Endodermal cell (in vitro differentiated cells): ENCODE data around the gene COL23A1. TPM values are rescaled to one million over a fixed set of nuclear protein-coding genes. Genes with fewer than 3 reads are reported as not detected.

ENCODE experiments used
- DNase-seq: peaks from one replicate; pipeline ENCODE4 v3.0.0-alpha.2; 2017
- H3K27ac ChIP-seq: 2 replicates; pipeline ENCODE4 v1.5.1; 2013; ENCODE audit warnings: mild to moderate bottlenecking, low read depth, low read length, moderate library complexity
- H3K27me3 ChIP-seq: 2 replicates; pipeline ENCODE4 v1.6.1; 2013; ENCODE audit warnings: mild to moderate bottlenecking, low read length, moderate library complexity; ENCODE audit not compliant: insufficient read depth, control insufficient read depth, poor library complexity, severe bottlenecking
- H3K36me3 ChIP-seq: 2 replicates; pipeline ENCODE4 v1.7.0; 2013; ENCODE audit warnings: mild to moderate bottlenecking, low read length, moderate library complexity; ENCODE audit not compliant: control insufficient read depth, insufficient read depth
- H3K4me1 ChIP-seq: one replicate; pipeline ENCODE4 v1.7.0; 2013; ENCODE audit warnings: low read length; ENCODE audit not compliant: control insufficient read depth, insufficient read depth
- H3K4me3 ChIP-seq: 2 replicates; pipeline ENCODE4 v1.5.1; 2013; ENCODE audit warnings: mild to moderate bottlenecking, low read length, moderate library complexity
- H3K9ac ChIP-seq: 2 replicates; pipeline ENCODE4 v1.6.1; 2013; ENCODE audit warnings: mild to moderate bottlenecking, low read length, moderate library complexity; ENCODE audit not compliant: poor library complexity, severe bottlenecking; ENCODE audit errors: extremely low read depth
- H3K9me3 ChIP-seq: 2 replicates; pipeline ENCODE4 v1.6.1; 2013; ENCODE audit warnings: mild to moderate bottlenecking, low read length, moderate library complexity; ENCODE audit not compliant: control insufficient read depth
- H3K27ac Mint-ChIP-seq: 2 replicates; pipeline ENCODE4 v1.8.0; 2020; ENCODE audit warnings: mixed read lengths
- H3K27me3 Mint-ChIP-seq: 2 replicates; pipeline ENCODE4 v1.8.0; 2021; ENCODE audit warnings: mild to moderate bottlenecking, mixed read lengths; ENCODE audit not compliant: insufficient read depth
- H3K36me3 Mint-ChIP-seq: 2 replicates; pipeline ENCODE4 v1.8.0; 2020; ENCODE audit warnings: low read depth, mixed read lengths
- H3K4me1 Mint-ChIP-seq: 2 replicates; pipeline ENCODE4 v1.8.0; 2020; ENCODE audit warnings: mixed read lengths
- H3K4me3 Mint-ChIP-seq: 2 replicates; pipeline ENCODE4 v1.8.0; 2020; ENCODE audit warnings: mild to moderate bottlenecking, moderate library complexity, mixed read lengths
- H3K9me3 Mint-ChIP-seq: 2 replicates; pipeline ENCODE4 v1.8.0; 2020; ENCODE audit warnings: mild to moderate bottlenecking, mixed read lengths
- WGBS, 2 experiments: methylation state at CpG; one replicate each; pipeline versions ENCODE4 v1.1.5 to v1.1.7; 2013; ENCODE audit warnings: missing lambda C conversion rate in 2 of 2, mixed read lengths in 1 of 2; ENCODE audit not compliant: insufficient coverage in 1 of 2, insufficient read length in 1 of 2; 5-methylcytosine and 5-hydroxymethylcytosine counted together
- total RNA-seq, 2 donors: library from RNA; stranded (reverse); fragmentation: NEBNext Ultra II Directional in 1 of 2; extraction: Animal tissue kit (Norgen Biotek cat#: 25700) in 1 of 2; gene quantifications; 2 replicates in 1 of 2; 3 replicates in 1 of 2; pipeline ENCODE4 v1.2.1, GENCODE V29; 2021
- TF ChIP-seq, protein P1 (sequence below): fragments of 200-600 bp; sonication (generic); conservative IDR thresholded peaks from 2 replicates; pipeline ENCODE4 v1.5.0; 2021; ENCODE audit warnings: antibody characterized with exemption, mild to moderate bottlenecking

The COL23A1 gene
- total RNA-seq, 2 donors from 2014 or later, result 50.2 to 71.3 TPM

DNA sequence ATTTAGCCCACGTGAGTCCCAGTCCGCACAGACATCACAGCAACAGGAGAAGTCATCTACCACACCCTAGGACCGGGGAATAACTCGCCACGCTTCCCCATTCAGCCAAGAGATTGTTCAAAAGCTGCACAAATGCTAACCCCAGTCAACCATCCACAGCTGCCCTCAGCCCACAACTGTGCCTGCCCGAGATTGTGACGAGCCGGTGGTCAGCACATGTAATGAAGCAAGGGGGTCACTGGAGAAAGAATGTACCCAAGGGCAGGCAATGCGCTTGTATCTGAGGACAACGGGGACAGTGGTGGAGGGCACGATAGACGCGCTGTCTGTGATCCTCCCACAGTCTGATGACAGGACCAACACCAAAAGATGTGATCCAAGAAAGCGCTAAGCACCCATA is 67.8 kb downstream of the COL23A1 start:
- H3K27me3 Mint-ChIP-seq, result no peaks in the 10 kb centered on the region
- Histone ChIP-seq H3K9me3 (peaks cover 13% of the 10 kb centered on the region), H3K36me3 (no peaks in the 10 kb centered on the region), H3K27me3 (no peaks in the 10 kb centered on the region), H3K27ac (no peak overlapping the region), H3K4me1 (peaks cover 13% of the 10 kb centered on the region), H3K9ac (no peak overlapping the region), H3K4me3 (no peak overlapping the region)
- H3K27ac Mint-ChIP-seq, result no peak overlapping the region
- H3K4me1 Mint-ChIP-seq, result peaks cover 13% of the 10 kb centered on the region
- no peak overlapping the region for H3K4me3 Mint-ChIP-seq
- peaks cover 25% of the 10 kb centered on the region for H3K9me3 Mint-ChIP-seq
- H3K36me3 Mint-ChIP-seq, result peaks cover 43% of the 10 kb centered on the region
- DNase-seq, result peak; percentile 1
- TF ChIP-seq, protein P1, sequence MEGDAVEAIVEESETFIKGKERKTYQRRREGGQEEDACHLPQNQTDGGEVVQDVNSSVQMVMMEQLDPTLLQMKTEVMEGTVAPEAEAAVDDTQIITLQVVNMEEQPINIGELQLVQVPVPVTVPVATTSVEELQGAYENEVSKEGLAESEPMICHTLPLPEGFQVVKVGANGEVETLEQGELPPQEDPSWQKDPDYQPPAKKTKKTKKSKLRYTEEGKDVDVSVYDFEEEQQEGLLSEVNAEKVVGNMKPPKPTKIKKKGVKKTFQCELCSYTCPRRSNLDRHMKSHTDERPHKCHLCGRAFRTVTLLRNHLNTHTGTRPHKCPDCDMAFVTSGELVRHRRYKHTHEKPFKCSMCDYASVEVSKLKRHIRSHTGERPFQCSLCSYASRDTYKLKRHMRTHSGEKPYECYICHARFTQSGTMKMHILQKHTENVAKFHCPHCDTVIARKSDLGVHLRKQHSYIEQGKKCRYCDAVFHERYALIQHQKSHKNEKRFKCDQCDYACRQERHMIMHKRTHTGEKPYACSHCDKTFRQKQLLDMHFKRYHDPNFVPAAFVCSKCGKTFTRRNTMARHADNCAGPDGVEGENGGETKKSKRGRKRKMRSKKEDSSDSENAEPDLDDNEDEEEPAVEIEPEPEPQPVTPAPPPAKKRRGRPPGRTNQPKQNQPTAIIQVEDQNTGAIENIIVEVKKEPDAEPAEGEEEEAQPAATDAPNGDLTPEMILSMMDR, result no peak
- WGBS, 2 experiments, result 91 to 95% methylated on average over 10 to 14 of the region's 14 CpGs

DNA sequence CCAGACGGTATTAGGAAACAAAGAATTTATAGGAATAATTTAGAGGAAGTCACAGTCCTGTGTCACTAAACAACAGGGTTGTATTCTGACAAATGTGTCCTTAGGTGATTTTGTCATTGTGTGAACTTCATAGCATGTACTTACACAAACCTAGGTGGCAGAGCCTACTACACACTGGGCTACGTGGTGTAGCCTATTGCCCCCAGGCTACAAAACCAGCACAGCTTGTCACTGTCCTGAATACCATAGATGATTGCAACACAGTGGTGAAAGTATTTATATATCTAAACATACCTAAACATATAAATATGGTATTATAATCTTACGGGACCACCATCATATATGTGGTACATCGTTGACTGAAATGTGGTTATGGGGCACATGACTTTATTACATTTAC is 69.3 kb downstream of the COL23A1 start:
- Histone ChIP-seq H3K27ac (no peak overlapping the region), H3K4me1 (no peaks in the 10 kb centered on the region), H3K9ac (no peak overlapping the region), H3K4me3 (no peak overlapping the region), H3K27me3 (no peaks in the 10 kb centered on the region), H3K36me3 (no peaks in the 10 kb centered on the region), H3K9me3 (peaks cover 13% of the 10 kb centered on the region)
- Mint-ChIP-seq H3K4me1 (no peaks in the 10 kb centered on the region), H3K27me3 (no peaks in the 10 kb centered on the region), H3K9me3 (peaks cover 28% of the 10 kb centered on the region), H3K36me3 (peaks cover 51% of the 10 kb centered on the region), H3K27ac (no peak overlapping the region), H3K4me3 (no peak overlapping the region)
- TF ChIP-seq, protein P1, result no peak
- DNase-seq, result peak; percentile 3
- 83 to 95% methylated on average over 1 to 4 of the region's 4 CpGs for WGBS, 2 experiments

DNA sequence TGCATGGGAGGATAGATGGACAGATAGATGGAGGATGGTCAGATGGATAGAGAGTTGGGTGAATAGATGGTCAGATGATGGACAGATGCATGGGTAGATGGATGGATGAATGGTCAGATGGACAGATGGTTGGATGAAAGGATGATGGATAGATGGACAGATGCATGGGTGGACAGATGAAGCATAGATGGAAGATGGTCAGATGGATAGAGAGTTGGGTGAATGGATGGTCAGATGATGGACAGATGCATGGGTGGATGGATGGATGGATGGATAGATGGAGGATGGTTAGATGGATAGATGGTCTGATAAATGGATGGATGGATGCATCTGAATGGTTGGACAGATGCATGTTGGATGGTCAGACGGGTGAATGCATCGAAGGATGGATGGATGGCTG is 70.4 kb downstream of the COL23A1 start:
- 90 to 96% methylated on average over 2 of the region's 2 CpGs for WGBS, 2 experiments
- Histone ChIP-seq H3K4me1 (no peaks in the 10 kb centered on the region), H3K27ac (no peak overlapping the region), H3K36me3 (no peaks in the 10 kb centered on the region), H3K4me3 (no peak overlapping the region), H3K27me3 (no peaks in the 10 kb centered on the region), H3K9ac (no peak overlapping the region), H3K9me3 (peaks cover 13% of the 10 kb centered on the region)
- no peaks in the 10 kb centered on the region for H3K4me1 Mint-ChIP-seq
- H3K4me3 Mint-ChIP-seq, result no peak overlapping the region
- peaks cover 58% of the 10 kb centered on the region for H3K36me3 Mint-ChIP-seq
- no peak for DNase-seq
- TF ChIP-seq, protein P1, result no peak
- H3K9me3 Mint-ChIP-seq, result peaks cover 28% of the 10 kb centered on the region
- no peaks in the 10 kb centered on the region for H3K27me3 Mint-ChIP-seq
- H3K27ac Mint-ChIP-seq, result no peak overlapping the region
